Stimulated activated naive CD8-positive, alpha-beta T cell treated with anti-CD3 and anti-CD28 coated beads, Interleukin-15, amount 100 ng/mL, for 72 hours (primary cell): ENCODE measurements around the gene DDX20.
A peak's percentile ranks its signal among the peaks of the same experiment; 100 is the strongest.

Source experiments
- ATAC-seq: fragments of 150-1000 bp; cut with Tn5 transposase; 2 replicates; pipeline ENCODE4 v1.10.0; 2021; ENCODE audit warnings: mild to moderate bottlenecking, moderate library complexity
- DNase-seq, 2 donors: peaks; one replicate each; pipeline ENCODE4 v3.0.0; 2021 to 2022
- H3K27ac Mint-ChIP-seq, 2 donors: one replicate each; pipeline ENCODE4 v1.8.0; 2022; ENCODE audit warnings: mild to moderate bottlenecking in 2 of 2, mixed read lengths in 2 of 2, moderate library complexity in 2 of 2
- H3K27me3 Mint-ChIP-seq: one replicate; pipeline ENCODE4 v1.8.0; 2022; ENCODE audit warnings: mixed read lengths
- H3K4me1 Mint-ChIP-seq: one replicate; pipeline ENCODE4 v1.8.0; 2022; ENCODE audit warnings: mild to moderate bottlenecking, mixed read lengths
- H3K4me3 Mint-ChIP-seq, 2 donors: one replicate each; pipeline ENCODE4 v1.8.0; 2022; ENCODE audit warnings: mild to moderate bottlenecking in 2 of 2, mixed read lengths in 2 of 2, moderate library complexity in 1 of 2
- H3K9me3 Mint-ChIP-seq, 2 donors: one replicate each; pipeline ENCODE4 v1.8.0; 2022; ENCODE audit warnings: mixed read lengths in 2 of 2

DDX20 gene

DNA sequence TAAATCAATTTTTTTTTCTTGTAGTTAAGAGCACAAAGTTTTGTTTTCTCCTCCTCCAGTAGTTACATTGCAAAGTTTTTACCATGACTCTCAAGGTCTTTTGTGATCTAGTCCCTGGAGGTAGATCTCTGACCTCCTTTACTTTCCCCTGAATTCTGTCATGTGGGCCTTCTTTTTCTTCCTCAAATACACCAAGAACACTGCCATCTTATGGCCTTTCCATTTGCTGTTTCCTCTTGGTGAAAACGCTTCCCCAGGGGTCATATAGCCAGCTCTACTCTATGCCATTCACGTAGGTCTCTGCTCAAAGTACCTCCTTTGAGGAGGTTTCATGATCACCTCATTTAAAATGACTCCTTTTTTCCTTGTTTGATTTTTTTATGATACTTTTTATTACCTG lies 2.7 kb downstream of the DDX20 start:
- Mint-ChIP-seq H3K4me1 (peaks cover 31% of the 10 kb centered on the region), H3K27ac (no peak overlapping the region), H3K4me3 (peak overlapping the region; percentile 3 to 66), H3K9me3 (no peaks in the 10 kb centered on the region), H3K27me3 (no peaks in the 10 kb centered on the region)
- DNase-seq (no peak), ATAC-seq (no peak)

DNA sequence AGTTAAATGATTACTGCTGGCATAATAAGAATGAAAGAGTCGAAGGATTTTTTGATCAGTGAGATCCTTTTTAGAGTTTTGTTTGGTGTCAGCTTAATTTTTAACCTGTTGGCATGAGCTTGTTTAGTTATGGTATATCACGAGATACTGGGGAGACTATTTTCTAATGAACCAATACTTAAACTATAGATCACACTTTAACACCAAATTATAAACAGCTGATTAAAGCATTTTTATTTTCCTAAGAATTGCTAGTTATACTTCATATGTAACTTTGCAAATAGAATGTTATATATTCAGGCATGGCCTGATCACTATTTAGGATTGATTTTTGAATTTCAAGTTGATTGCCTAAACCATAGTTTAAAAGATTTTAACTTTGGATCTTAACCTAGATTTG lies 6.0 kb downstream of the DDX20 start:
- DNase-seq (no peak), ATAC-seq (no peak)
- Mint-ChIP-seq H3K4me3 (no peak overlapping the region), H3K27me3 (no peaks in the 10 kb centered on the region), H3K4me1 (peaks cover 20% of the 10 kb centered on the region), H3K27ac (no peak overlapping the region), H3K9me3 (no peaks in the 10 kb centered on the region)

DNA sequence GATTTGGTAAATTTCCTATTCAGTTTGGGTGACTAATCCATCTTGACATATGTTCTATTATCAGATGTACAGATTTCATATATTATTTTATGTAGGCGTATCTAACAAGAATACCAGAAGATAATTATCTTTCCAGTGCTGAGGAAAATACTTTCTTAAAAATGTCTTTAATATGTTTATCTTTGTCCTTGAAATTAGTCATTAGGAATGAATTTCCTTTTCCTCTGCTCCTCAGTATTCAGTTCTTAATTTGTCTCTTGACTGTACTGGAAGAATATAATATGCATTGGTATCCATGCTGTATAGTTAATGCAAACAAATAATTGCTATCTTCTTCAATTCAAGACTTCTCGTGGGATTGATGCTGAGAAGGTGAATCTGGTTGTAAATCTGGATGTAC lies 6.6 kb downstream of the DDX20 start:
- H3K4me1 Mint-ChIP-seq, result peaks cover 14% of the 10 kb centered on the region
- no peaks in the 10 kb centered on the region for H3K27me3 Mint-ChIP-seq
- DNase-seq (no peak), ATAC-seq (no peak)
- H3K4me3 Mint-ChIP-seq, result no peak overlapping the region
- no peak overlapping the region for H3K27ac Mint-ChIP-seq
- H3K9me3 Mint-ChIP-seq, result no peaks in the 10 kb centered on the region

DNA sequence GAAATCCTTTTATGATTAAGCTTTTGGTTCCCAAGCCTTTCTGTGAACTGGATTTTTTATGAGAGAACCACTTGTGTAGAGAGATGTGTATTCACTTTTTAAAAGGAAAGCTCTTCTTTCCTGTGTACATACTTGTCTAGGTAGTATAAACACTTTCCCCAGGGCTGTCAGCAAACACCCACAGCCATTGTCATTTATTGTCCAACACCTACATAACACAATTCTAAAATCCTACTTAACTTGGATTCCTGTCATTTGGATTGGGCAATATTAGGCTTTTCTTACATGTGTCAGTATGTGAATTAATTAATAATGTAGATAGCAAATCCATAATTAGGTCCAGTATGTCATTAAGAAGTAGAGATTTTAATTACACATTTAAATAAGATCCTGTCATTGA lies 12.3 kb downstream of the DDX20 start:
- Mint-ChIP-seq H3K27me3 (no peaks in the 10 kb centered on the region), H3K4me3 (no peak overlapping the region), H3K27ac (no peak overlapping the region), H3K9me3 (no peaks in the 10 kb centered on the region), H3K4me1 (no peaks in the 10 kb centered on the region)
- DNase-seq, result no peak
- no peak for ATAC-seq

DNA sequence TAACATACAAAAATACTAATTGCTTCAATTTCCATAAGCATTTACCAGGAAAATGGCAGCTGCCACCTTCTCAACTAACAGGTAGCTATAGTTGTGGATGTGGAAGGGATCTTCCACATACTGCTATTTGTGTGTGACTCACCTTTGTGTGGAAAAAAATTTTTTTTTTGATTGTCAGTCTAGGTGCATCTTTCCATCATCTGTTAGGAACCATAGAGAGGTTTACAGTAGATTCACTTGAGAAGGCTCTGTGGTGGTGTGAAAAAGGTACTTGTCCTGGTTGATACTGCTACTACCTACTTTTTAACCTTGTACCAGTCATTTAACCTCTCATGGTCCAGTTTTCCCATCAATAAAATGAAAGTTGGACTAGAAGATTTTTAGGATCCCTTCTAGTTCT lies 12.9 kb downstream of the DDX20 start:
- DNase-seq (no peak), ATAC-seq (peak; percentile 40)
- Mint-ChIP-seq H3K4me3 (no peak overlapping the region), H3K4me1 (no peaks in the 10 kb centered on the region), H3K27ac (no peak overlapping the region), H3K27me3 (no peaks in the 10 kb centered on the region), H3K9me3 (no peaks in the 10 kb centered on the region)

DNA sequence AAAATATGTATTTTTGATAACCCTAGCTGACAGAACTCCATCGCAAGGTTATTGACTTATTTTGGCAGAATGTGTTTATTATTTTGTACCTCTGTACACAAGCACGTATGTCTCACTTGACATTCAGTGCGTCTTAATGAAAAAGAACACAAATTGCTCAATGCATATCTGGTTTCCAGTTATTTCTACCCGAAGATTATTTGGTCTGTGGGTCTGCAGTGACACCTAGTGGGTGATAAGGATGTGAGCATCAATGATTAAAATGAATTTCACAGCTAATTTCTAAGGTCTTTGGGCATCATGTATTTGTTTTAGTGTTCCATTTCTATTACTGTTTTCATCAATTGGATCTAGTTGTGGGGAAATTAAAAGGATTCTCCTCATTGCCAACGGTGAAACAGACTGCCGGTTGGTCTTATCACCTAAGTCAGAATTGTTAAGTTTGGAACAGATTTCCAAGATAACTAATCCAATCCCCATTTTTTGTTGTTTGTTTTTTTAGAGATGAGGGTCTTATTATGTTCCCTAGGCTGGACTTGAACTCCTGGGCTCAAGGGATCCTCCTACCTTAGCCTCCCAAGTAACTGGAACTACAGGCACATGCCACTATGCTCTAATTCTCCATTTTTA lies 13.9 kb downstream of the DDX20 start:
- ATAC-seq, result peak; percentile 46

DNA sequence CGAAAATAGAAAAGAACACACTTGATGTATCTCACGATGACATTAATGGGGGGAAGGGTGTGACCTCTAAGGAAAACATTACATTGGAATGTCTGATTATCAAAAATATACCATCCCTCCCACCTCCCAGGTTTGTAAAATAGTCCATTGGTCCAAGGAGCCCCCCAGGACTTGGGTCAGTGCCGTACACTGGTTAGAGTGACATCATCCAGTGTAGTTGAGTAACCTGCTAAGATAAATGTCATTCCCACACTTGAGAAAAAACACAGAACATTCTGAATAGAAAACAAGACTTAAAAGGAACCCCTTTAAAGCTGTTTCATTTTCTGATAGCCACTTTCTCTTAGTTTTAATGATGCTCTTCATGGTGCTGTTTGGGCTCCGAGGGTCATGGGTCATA lies 15.2 kb downstream of the DDX20 start:
- no peaks in the 10 kb centered on the region for H3K4me1 Mint-ChIP-seq
- no peak for ATAC-seq
- H3K27ac Mint-ChIP-seq, result no peak overlapping the region
- DNase-seq, result no peak
- no peaks in the 10 kb centered on the region for H3K27me3 Mint-ChIP-seq
- H3K9me3 Mint-ChIP-seq, result no peaks in the 10 kb centered on the region
- no peak overlapping the region for H3K4me3 Mint-ChIP-seq

More for the DNA sequence above, 13.9 kb downstream of the DDX20 start:
- Mint-ChIP-seq H3K27ac (no peak overlapping the region), H3K27me3 (no peaks in the 10 kb centered on the region), H3K4me3 (no peak overlapping the region), H3K9me3 (no peaks in the 10 kb centered on the region), H3K4me1 (no peaks in the 10 kb centered on the region)
- peak; percentile 24 to 44 for DNase-seq

DNA sequence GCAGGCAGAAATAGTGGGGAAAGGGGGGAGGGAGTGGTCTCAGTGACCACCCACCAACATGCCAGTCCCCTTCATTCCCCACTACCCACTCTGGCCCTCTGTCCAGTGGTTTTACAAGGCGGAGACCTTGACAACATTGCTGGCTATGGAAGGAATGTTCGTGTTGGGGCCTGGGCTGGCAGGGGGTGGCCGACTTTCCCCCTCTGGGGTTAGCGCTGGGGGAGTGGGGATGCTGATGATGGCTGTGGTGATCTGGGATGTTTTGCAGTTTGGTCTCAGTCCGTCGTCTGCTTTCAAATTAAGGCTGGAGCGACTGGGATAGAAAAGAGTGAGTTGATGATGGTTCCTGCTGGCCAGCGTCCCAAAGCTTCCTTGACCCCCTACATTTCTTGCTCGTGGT lies 20.3 kb downstream of the DDX20 start:
- peaks cover 6% of the 10 kb centered on the region for H3K27me3 Mint-ChIP-seq
- H3K9me3 Mint-ChIP-seq, result no peaks in the 10 kb centered on the region
- H3K4me3 Mint-ChIP-seq, result no peak overlapping the region
- no peak overlapping the region for H3K27ac Mint-ChIP-seq
- no peaks in the 10 kb centered on the region for H3K4me1 Mint-ChIP-seq
- ATAC-seq, result no peak
- DNase-seq, result no peak

DNA sequence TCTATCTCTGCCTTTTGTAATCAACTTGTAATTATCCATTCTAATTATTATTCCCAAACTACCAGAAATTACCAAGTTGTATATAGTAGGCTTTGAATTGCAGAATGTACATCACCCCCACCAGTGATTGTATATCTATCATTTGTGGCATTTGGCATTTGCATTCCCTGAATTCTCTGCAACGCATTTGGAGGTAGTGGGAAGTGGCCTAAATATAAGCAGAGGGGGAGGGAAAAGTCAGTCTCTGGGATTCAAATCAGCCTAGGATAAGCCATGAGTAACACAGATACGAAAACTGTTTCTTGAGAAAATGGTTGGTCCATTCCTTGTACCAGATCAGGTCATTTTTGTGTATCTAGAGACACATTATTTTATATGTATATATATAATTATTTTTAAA lies 20.7 kb downstream of the DDX20 start:
- ATAC-seq (no peak), DNase-seq (no peak)
- Mint-ChIP-seq H3K27ac (no peak overlapping the region), H3K4me1 (no peaks in the 10 kb centered on the region), H3K9me3 (no peaks in the 10 kb centered on the region), H3K27me3 (peaks cover 6% of the 10 kb centered on the region), H3K4me3 (no peak overlapping the region)

DNA sequence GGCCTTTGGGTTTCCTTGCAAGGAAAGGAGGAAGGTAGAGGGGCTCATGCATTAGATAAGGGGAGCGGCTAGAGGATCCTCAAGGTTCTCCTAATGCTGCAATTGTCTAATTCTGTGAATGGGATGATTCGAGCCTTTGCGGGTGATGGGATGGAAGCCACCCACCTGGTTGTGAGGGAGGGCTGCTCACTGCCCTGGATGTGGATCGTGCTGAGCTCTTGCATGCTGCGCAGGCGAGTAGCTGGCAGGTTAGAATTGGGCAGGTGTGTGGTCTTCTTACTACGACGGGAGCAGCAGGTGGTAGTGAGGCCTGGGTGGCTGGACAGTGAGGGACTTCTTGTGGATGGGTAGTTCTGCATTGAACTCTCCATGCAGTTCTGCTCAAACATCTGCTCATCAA lies 21.2 kb downstream of the DDX20 start:
- DNase-seq (no peak), ATAC-seq (no peak)
- Mint-ChIP-seq H3K27me3 (peaks cover 6% of the 10 kb centered on the region), H3K4me1 (no peaks in the 10 kb centered on the region), H3K9me3 (no peaks in the 10 kb centered on the region), H3K27ac (peak overlapping the region in 1 of 2 donors; percentile 36), H3K4me3 (no peak overlapping the region)

DNA sequence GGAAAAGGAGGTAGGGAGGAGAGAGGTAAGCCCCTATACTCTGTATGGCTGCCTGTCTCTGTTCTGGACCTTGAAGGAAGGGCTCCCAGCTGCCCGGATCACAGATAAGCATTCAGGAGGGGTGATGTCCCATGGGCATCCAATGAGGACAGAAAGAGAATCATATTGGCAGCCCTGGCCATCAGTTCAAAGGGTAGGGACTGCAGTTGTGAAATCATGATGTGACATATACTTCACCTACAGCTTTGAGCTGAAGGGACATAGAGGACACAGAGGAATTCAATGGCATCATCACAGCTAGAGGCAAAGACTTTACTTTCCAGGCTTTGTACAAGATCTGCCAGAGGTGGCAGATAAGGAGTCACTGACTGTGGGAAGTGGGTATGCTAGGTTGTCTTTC lies 21.6 kb downstream of the DDX20 start:
- DNase-seq, result no peak
- Mint-ChIP-seq H3K27ac (no peak overlapping the region), H3K4me3 (no peak overlapping the region), H3K4me1 (no peaks in the 10 kb centered on the region), H3K27me3 (peaks cover 6% of the 10 kb centered on the region), H3K9me3 (no peaks in the 10 kb centered on the region)
- ATAC-seq, result no peak

DNA sequence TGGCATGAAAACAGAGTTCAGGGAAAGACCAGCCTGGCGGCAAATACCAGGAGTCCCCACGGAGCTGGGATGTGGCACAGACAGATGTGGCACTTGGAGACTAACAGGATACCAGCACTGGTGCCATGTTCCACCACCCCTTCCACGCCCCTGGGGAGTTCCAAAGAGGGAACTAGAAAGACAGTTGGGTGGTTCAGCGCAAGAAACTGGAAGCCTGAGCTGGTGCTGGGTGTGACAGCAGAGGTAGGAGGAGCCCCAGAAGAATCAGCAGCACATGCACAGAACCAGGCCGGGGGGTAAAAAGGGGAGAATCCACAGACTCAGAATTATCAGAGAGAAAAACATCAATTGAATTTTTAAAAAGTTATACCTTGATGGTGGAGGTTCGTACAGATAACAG lies 22.4 kb downstream of the DDX20 start:
- H3K27ac Mint-ChIP-seq, result no peak overlapping the region
- H3K4me3 Mint-ChIP-seq, result no peak overlapping the region
- H3K27me3 Mint-ChIP-seq, result peaks cover 6% of the 10 kb centered on the region
- H3K4me1 Mint-ChIP-seq, result no peaks in the 10 kb centered on the region
- no peaks in the 10 kb centered on the region for H3K9me3 Mint-ChIP-seq
- no peak for DNase-seq
- ATAC-seq, result no peak

DNA sequence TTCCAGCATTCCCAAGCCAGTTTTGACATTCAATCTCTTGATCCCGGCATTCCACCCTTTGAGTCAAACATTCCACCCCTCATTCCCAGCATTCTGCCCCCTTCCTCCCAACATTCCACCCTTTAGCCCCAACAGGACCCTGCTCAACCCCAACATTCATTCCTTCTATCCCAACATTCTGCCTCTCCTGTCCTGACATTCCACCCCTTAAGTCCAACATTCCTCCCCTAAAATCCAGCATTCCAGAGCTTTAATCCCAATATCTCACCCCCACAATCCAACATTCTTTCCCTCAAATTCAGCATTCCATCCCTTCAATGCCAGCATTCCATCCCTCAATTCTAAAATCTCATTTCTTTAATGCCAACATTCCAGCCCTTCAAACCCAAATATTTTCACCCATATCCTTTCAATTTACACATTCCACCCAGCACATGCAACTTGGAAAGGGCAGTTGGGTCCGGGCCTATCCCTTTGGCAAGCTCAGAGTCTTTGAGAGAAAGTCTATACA lies 22.9 kb downstream of the DDX20 start:
- no peak overlapping the region for H3K4me3 Mint-ChIP-seq
- no peaks in the 10 kb centered on the region for H3K4me1 Mint-ChIP-seq
- ATAC-seq, result no peak
- no peak for DNase-seq
- H3K9me3 Mint-ChIP-seq, result no peaks in the 10 kb centered on the region
- H3K27ac Mint-ChIP-seq, result no peak overlapping the region
- peaks cover 6% of the 10 kb centered on the region for H3K27me3 Mint-ChIP-seq

DNA sequence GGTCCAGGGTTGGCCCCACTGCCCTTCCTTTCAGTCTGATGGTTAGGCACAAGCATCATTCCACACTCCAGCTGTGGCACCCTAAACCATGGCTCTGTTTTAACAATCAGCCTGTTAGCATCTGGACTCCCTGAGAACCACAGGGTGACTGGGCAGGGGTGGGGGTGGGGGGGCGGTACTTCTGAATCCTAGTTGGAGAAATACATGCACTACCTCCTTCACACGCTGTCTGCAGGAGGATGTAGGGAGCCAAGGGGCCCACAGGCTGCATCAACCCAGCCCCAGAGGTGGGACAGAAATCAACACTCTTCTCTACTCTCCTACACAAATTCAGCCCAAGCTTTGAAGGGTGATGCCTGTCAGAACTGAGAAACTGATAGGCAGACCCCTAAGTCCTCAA lies 23.8 kb downstream of the DDX20 start:
- H3K27ac Mint-ChIP-seq, result no peak overlapping the region
- DNase-seq (no peak), ATAC-seq (no peak)
- no peak overlapping the region for H3K4me3 Mint-ChIP-seq
- H3K27me3 Mint-ChIP-seq, result peaks cover 6% of the 10 kb centered on the region
- H3K9me3 Mint-ChIP-seq, result no peaks in the 10 kb centered on the region
- H3K4me1 Mint-ChIP-seq, result no peaks in the 10 kb centered on the region

DNA sequence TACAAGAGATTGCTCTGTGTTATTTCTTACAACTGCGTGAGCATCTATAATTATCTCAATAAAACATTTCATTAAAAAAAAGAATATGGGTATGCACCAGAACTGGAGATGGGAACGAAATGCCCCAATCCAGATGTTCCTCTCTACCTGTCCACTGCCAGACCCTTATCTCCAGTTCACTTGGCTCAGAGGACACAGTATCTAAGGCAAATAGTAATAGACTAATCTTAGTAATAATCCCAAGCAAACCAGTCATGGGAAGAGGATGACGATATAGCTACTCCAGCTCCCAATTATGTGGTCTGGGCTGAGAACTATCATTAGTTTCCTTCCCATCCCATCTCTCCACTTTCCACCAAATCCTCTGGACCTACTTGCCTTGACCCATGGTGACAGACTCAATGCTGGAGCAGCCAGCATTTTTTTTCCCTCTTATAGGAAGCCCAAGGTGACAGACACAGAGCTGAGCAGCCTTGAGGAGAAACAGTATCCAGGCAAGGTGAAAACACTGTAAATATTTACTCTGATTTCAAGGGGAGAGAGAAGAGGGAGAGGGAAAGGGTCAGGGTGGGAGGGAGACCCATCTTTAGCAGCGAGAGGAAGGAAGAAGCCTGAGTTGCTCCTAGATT lies 28.7 kb downstream of the DDX20 start:
- ATAC-seq (no peak), DNase-seq (no peak)
- Mint-ChIP-seq H3K9me3 (no peaks in the 10 kb centered on the region), H3K27ac (no peak overlapping the region), H3K27me3 (no peaks in the 10 kb centered on the region), H3K4me3 (no peak overlapping the region), H3K4me1 (no peaks in the 10 kb centered on the region)

DNA sequence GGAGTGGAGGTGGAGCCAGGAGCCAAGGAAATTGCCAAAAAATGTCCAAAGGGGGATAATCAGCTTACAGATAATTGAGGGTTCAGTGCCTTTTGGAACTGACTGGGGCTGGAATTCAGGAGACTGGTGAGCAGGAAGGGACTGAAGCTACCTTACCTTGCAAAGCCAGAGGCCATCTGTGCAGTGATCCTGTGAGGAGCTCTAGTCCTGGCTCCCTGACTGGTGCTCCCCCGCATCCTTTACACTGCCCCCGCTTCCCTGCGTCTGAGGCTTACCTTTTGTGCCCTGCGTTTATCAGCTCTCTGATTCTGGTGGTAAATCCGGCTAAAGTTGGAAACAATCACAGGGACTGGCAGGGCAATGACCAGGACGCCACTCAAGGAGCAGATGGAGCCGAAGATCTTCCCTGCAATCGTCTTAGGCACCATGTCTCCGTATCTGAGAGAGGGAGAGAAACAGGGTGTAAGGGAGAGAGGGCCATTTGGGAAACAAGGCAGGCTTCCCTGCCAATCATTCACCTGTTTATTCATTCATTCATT lies 31.0 kb downstream of the DDX20 start:
- DNase-seq (no peak), ATAC-seq (no peak)
- peaks cover 14% of the 10 kb centered on the region for H3K27me3 Mint-ChIP-seq
- no peak overlapping the region for H3K27ac Mint-ChIP-seq
- H3K9me3 Mint-ChIP-seq, result no peaks in the 10 kb centered on the region
- no peaks in the 10 kb centered on the region for H3K4me1 Mint-ChIP-seq
- H3K4me3 Mint-ChIP-seq, result no peak overlapping the region

DNA sequence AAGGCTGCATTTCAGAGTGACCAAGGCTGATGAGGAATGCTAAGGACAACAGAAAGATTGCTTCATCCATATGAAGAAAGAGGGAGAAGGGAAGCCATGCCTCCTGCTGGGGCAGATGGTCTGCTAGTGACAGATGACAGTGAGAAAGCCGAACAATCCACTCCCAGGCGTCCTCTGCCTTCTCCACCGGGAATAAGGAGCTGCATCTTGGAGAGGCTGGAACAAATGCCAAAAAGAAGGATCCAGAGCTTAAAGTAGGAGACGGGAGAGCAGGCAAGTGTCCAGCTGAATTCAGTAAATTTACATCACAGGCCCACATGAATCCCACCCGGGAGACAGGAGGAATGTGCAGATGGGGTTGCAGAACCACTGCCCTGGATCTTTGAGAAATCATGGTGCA lies 33.4 kb downstream of the DDX20 start:
- Mint-ChIP-seq H3K9me3 (no peaks in the 10 kb centered on the region), H3K4me1 (no peaks in the 10 kb centered on the region), H3K4me3 (no peak overlapping the region), H3K27ac (no peak overlapping the region), H3K27me3 (peaks cover 21% of the 10 kb centered on the region)
- no peak for ATAC-seq
- DNase-seq, result no peak
